Activated CD4-positive, alpha-beta T cell treated with anti-CD3 and anti-CD28 coated beads, Interleukin-2, amount 50 U/mL, for 1 hour (primary cell): ENCODE results near the gene ELP5.

ENCODE experiments used
- DNase-seq: peaks from one replicate; pipeline ENCODE4 v3.0.0-alpha.2; 2020

The ELP5 gene

DNA sequence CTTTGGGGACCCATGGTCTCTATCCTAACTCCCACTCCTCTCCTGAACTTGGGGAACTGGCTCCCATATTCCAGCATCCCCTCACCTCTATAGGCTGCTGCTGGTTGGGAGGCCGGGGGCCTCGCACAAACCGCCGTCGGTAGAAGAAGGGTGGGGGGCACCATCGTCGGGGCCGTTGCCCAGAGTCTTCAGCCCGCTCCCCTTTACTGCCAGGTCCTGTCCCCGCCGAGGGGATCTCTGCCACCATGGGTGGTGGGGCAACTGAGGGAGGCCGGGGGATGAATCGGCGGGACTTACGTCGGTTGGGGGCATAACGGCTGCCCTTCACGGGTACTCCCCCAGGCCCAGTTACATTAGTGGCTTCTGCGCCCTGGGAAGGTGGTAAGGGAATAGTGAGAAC is 38.2 kb downstream of the ELP5 start:
- no peak for DNase-seq

DNA sequence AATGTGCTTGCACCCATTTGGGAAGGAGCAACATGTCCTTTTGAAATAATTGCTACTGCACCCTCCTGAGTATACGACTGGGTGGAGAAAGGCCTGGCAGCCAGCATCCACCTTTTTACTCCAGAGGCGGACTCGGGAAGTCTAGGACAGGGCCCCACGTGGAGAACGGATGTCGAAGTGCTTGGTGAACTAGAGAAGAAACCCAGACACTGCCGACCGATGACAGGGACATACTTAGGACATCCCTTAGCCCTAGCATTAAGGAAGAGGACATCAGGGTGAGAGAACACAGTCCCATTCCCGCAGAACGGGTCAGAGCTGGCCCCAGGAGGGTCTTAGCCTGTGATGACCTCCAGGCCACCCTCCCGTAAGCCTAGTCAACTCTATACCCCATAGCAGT is 38.7 kb downstream of the ELP5 start:
- no peak for DNase-seq

DNA sequence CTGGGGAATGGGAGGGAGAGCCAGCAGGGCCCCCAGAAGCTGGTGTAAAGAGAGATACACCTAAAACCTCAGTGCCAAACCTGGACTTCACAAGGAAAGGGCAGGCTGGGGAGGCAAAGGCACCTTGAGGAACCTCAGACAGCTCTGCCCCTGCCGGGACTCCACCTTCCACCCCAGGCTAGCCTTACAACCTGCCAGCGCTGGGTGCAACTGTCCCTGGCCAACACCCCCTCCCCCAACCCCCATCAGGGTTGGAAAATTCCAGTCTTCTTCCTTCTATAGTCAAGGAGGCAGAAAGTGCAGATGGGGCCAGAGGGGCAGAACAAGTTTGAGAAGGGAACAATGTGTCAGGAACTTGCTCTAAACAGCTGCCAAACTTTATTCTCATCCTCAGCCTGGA is 40.2 kb downstream of the ELP5 start:
- no peak for DNase-seq

DNA sequence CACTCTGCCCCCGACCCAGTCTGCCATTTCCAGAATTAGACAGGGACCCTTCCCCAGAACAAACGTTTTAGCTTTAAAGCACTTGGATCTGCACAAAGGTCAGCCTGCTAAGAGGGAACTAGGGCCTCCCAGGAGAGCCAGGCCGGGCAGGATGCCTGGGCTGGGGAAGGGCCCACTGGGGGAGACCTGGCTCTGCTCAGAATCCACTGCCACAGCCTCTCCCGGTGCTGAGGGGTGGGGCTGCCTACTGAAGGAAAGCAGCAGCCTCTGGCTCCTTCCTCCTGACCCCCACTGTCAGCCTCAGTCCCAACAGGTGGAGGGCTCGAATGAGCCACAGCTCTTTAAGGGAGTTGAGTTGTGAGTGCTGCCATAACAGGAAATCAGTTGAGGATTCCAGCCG is 40.7 kb downstream of the ELP5 start:
- no peak for DNase-seq

DNA sequence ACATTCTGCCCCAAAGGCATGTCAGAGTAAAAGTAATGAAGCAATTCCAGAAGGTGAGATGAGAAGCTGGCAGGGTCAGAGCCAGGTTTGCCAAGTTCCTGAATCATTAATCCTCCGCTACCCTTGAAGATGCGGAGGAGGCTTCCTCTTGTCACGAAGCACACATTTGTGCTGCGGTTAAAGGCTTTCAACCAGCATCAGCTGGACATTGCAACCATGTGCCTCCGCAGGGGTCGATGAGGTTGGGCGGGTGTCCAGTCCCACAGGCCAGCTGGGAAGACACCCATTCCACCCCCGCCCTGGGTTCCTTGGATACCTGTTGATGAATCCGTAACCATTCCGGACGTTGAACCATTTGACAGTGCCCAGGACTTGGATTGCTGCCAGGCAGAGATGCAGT is 41.1 kb downstream of the ELP5 start:
- no peak for DNase-seq

DNA sequence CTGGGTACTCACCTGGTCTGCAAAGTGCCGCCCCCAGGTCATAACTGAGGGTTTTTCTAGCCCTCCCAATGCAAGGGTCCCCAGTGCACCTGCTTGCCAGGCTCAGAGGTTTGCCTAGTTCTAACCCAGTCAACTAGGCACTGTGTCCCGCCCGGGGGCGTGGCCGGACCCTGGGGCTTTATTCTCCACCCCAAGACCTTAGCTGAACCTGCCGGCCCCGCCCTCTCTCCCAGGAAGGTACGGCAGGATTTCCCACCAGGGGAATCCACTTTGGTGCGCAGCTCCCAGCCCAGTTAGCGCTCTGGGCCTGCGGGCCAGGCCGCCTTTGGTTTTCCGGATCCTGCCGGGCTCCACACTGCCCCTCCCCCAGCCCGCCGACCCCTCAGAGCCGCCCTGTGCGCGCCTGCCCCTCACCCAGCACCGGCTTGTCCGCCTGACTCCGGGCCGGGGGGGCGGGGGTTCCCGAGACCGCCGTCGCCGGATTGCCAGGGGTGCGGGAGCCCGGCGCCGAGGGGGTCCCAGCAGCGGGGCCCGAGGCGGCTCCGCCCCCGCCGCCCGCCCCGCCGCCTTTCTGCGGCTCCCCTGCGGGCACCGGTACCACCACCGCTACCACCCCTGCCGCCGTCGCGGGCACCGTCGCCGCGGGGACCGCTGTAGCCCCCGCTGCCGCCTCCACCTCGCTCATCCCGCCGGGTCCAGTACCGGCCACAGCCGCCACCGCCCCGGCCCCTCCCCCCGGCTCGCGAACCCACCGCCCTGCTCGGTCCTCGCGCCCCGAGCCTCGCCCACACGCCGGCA is 42.0 kb downstream of the ELP5 start:
- no peak for DNase-seq

DNA sequence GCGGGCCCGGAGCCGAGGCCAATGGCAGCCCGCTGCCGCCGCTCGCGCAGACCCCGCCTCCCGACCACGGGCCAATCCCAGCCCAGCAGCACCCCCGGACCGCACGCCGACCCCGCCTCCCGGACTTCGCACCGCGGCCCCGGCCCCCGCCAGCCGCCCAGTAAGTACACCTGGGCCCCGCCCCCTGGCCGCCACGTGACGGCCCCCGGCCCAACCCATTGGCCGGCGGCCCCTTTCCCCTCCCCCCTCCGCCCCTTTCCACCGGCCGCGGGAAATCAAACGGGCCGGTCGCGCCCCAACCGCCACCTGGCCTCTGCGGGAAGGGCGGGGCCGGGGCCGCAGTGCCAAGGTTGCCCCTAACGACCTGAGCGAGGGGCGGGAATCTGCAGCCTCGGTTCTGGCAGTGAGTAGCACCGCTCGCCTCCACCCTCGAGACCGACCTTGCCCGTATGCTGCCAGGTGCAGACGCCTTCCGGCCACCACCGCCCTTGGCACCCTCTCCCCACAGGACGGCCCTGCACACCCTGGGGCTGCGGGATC is 42.7 kb downstream of the ELP5 start, which contains the start of gene YBX2:
Gene YBX2, minus strand, starts transcription at position 26 of the 540 bp plus-strand sequence. CDS start 139 bp downstream, outside the sequence.
- DNase-seq = peak; percentile 68

DNA sequence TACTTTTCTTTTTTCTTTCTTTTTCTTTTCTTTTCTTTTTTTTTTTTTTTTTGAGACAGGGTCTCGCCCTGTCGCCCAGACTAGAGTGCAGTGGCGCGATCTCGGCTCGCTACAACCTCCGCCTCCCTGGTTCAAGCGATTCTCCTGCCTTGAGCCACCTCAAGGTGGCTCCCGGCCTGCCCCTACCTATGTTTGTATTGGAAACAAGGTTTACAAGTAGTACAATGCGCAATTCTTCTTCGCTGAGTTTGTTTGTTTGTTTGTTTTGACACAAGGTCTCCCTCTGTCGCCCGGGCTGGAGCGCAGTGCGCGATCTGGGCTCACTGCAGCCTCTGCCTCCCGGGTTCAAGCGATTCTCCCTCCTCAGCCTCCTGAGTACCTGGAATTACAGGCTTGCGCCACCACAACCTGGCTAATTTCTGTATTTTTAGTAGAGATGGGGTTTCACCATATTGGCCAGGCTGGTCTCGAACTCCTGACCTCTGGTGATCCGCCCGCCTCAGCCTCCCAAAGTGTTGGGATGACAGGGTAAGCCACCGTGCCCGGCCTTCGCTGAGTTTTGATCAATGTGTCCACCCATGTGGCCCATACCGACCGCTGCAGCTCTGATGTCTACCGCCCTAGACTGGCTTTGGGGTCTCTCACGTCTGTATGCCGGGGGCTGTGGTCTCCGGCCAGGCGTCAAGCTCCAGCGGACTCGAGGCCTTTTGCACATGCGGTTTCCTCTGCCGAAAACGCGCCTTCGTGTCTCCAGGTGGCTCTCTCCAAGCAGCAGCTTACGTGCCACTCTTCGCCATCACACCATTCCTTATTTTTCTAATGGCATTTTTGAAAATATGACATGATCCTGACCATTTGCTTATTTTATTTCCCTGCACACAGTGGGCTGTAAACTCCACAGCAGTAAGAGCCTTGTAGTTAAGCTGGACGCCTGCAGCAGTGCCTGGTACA is 43.5 kb downstream of the ELP5 start:
- no peak for DNase-seq

DNA sequence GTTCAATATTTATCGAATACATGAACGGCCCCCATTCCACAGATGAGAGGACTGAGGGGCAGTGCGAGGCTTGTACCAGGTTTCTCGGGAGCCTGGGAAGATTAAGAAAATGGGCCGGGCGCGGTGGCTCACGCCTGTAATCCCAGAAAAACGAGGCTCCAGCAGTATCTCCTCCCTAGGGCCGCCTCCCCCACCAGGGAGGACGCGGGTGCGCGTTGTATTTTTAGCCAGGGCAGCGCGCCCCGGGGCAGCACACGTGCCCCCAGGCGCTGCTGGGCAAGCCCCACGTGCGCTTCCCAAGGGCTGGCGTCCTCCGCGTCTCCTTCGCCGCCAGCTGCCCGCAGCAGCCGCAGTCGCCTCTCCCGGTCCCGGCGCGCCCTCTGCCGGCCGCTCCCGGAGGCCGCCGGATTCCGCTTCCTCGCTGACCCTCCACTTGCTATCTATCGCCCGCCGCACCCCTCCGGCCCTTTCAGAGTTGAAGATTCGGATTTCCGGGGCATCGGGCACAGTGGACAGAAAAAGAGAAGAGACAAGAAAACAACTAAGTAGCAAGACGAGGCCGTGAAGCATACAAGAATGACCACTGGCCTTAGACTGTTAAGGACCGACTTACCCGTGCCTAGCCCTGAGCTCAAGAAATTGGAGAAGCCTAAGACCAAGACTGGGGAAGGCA is 44.3 kb downstream of the ELP5 start:
- DNase-seq = peak; percentile 48

DNA sequence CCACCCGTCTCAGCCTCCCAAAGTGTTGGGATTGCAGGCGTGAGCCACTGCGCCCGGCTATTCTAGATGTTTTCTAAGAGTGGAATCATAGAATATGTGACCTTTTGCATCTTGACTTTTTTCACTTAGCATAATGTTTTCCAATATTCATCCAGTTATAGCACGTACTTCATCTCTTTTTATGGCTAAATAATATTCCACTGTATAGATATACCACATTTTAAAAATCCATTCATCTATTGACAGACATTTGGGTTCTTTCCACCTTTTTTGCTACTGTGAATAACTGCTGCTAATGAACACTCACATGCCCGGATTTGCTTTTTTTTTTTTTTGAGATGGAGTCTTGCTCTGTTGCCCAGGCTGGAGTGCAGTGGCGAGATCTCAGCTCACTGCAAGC is 52.2 kb downstream of the ELP5 start:
- DNase-seq = no peak

DNA sequence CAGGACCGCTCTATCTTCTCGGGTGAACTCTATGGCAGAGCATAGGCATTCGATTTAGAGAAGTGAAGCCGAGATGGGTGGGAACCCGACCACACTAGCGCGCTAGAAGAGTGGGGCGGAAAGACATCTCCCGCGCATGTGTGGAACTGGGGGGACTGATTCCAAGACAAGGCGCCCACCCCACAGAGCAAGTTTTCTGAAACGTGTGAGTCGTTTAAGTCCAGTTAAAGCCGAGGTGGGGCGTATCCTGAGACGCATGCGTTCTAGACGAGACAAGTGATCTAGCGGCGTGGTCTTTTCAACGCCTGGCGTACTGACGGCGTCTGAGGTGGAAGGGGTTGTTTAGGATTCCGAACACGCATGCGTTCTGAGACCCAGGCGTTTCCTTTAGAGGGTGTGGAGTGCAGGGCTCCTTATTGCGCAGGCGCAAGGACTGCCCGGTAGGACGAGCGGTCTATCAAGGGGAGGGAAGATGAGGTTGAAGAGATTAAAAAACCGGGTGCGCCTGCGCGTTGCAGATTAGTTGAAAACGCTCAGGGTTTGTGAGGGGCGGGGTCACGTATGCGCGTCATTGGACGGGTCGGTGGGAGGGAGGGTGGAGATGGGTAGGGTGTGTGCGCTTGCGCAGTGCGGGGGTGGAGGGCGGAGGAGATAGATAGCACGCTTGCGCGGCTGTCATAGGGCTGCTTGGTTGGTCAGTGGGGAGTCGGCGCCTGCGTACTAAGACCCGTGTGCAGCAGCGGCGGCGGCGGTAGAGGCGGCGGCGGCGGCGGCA is 55.1 kb downstream of the ELP5 start, which contains the start of gene EIF5A:
Gene EIF5A, plus strand, starts transcription at position 718 of the 775 bp plus-strand sequence. CDS start 2,008 bp downstream, outside the sequence.
- peak; percentile 100 for DNase-seq

DNA sequence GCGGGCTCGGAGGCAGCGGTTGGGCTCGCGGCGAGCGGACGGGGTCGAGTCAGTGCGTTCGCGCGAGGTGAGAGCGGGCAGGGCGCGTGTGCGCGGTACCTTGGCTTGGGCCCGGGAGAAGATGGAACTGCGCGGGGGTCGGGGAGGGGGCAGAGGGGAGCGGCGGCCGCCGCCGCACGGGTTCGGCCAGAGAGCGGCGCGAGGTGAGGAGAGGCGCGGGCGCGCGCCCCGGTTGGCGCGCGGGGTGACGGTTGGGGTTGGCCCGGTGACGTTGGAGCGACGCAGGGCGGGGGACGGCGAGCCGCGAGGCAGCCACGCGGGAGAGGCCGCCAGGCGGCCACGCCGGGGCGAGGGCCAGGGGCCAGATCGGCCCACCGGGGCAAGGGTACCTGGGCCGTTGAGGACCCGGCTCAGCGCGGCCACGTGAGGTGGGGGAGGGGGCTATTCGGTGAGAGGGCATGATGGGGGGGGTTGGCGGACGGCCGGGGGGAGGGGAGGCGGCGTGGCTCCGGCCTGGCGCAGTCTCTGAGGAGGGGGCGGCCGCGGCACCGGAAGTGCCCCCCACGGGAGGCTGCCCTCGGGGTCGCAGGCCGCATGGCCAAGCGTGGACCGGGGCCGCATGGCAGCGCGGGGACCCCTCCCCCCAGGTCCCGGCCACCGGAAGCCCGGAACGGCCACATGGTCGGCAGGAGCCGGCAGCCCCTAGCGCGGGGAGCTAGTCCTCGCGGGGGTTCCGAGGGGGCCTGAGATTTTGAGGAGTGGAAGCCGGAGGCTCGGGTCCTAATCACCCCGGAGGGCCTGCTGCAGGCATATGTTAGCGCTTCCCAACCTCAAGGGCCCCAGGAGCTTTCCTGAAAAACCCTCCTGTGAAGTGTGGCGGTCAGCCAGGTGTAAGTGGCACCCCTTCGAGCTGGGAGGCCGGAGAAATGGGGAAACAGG is 55.9 kb downstream of the ELP5 start:
- DNase-seq = peak; percentile 59

DNA sequence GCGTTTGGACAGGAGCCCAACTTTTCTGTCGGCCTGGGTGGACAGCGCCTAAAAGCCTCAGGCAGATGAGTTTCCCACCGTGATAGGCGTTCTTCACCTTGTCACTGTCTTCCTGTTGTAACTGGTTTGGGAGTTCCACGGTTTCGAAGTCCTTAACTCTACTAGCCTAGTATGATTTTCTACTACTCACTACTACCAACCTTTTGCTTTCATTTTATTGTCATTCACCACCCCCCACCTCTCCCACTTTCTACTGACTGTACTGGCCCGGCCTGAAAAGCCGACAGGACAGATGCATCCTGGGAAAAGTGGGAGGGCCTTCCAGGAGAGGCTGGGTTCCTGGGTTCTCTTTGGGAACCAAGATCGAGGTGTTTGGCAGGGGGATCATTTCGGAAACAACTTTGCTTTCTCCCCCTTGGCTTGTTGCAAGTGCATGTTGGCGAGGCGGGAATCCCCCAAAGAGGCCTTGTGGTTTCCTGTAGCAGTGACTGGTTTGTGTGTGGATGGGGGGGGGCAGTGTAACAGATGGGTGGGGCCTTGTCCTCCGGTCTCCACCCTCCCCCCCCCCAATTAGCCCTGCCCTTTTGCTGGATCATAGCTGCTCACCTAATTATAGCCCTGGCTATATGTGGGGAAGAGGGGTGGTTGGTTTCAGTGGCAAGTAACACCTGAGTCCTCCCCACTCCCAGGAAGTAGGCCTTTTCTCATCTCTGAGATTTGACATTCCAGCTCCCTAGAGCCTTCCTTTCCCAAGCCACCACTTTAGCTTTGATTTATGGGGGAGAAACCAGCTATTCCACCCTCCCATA is 56.8 kb downstream of the ELP5 start:
- DNase-seq = peak; percentile 84
